ENCODE results near the gene CCDC57. TPM values are rescaled to one million over a fixed set of nuclear protein-coding genes. Genes with fewer than 3 reads are reported as not detected.

Gene CCDC57
- total and polyA plus RNA-seq, 9 of the 15 experiments (the other 6 are each of a cell fraction or from before 2014, with no cell fraction given), result 0.83 to 36.2 (median 13.6) TPM

DNA sequence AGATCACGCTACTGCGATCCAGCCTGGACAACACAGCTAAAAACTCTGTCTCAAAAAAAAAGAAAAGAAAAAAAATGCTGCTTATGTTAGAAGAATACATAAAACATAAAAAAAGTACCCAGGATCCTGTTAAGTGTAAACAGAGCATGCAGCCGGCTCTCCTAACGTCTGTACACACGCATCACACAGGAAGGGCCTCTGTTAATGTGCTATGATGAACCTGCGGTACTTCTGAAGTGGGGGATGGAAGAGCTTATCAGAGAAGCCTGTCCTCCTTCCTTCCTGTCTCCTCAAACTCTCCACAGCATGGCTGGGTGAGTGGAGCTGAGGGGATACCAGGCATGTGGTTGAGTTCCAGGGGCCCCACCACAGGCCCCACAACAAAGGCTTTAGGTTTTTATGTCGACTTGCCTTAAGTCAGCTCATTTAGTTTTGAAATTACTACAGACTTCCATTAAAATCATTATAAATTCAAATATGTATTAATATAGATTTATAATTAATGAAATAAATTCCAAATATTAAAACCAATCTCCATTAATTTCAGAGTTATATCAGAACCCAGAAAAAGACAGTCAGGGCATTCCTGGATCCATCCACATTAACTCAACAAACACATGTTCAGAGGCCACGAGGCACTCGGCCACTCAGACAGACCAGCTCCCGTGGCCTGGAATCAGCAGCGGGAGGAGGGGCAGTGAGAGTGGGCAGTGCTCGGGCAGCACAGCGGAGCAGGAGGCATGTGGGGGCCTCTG, 11.7 kb downstream of the CCDC57 start (continued):
- TF ChIP-seq, protein P1, sequence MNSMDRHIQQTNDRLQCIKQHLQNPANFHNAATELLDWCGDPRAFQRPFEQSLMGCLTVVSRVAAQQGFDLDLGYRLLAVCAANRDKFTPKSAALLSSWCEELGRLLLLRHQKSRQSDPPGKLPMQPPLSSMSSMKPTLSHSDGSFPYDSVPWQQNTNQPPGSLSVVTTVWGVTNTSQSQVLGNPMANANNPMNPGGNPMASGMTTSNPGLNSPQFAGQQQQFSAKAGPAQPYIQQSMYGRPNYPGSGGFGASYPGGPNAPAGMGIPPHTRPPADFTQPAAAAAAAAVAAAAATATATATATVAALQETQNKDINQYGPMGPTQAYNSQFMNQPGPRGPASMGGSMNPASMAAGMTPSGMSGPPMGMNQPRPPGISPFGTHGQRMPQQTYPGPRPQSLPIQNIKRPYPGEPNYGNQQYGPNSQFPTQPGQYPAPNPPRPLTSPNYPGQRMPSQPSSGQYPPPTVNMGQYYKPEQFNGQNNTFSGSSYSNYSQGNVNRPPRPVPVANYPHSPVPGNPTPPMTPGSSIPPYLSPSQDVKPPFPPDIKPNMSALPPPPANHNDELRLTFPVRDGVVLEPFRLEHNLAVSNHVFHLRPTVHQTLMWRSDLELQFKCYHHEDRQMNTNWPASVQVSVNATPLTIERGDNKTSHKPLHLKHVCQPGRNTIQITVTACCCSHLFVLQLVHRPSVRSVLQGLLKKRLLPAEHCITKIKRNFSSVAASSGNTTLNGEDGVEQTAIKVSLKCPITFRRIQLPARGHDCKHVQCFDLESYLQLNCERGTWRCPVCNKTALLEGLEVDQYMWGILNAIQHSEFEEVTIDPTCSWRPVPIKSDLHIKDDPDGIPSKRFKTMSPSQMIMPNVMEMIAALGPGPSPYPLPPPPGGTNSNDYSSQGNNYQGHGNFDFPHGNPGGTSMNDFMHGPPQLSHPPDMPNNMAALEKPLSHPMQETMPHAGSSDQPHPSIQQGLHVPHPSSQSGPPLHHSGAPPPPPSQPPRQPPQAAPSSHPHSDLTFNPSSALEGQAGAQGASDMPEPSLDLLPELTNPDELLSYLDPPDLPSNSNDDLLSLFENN (IDR thresholded peaks at IDR 0.05; ENCODE audit: low read depth in 2 of 2, low read length in 2 of 2), result no peak
- no peak for TF ChIP-seq IRF1 (CRISPR knock-in tag; IDR thresholded peaks at IDR 0.05; ENCODE audit: borderline replicate concordance)
- no peak for TF ChIP-seq ZNF384 (IDR thresholded peaks at IDR 0.05; ENCODE audit: low read depth, low read length)
- TF ChIP-seq, protein P2, sequence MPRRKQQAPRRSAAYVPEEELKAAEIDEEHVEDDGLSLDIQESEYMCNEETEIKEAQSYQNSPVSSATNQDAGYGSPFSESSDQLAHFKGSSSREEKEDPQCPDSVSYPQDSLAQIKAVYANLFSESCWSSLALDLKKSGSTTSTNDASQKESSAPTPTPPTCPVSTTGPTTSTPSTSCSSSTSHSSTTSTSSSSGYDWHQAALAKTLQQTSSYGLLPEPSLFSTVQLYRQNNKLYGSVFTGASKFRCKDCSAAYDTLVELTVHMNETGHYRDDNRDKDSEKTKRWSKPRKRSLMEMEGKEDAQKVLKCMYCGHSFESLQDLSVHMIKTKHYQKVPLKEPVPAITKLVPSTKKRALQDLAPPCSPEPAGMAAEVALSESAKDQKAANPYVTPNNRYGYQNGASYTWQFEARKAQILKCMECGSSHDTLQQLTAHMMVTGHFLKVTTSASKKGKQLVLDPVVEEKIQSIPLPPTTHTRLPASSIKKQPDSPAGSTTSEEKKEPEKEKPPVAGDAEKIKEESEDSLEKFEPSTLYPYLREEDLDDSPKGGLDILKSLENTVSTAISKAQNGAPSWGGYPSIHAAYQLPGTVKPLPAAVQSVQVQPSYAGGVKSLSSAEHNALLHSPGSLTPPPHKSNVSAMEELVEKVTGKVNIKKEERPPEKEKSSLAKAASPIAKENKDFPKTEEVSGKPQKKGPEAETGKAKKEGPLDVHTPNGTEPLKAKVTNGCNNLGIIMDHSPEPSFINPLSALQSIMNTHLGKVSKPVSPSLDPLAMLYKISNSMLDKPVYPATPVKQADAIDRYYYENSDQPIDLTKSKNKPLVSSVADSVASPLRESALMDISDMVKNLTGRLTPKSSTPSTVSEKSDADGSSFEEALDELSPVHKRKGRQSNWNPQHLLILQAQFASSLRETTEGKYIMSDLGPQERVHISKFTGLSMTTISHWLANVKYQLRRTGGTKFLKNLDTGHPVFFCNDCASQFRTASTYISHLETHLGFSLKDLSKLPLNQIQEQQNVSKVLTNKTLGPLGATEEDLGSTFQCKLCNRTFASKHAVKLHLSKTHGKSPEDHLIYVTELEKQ (CRISPR knock-in tag; IDR thresholded peaks at IDR 0.05), result no peak
- no peak for TF ChIP-seq SLC30A9 (CRISPR knock-in tag; IDR thresholded peaks at IDR 0.05)
- no peak for TF ChIP-seq RFX7 (CRISPR knock-in tag; IDR thresholded peaks at IDR 0.05)
- TF ChIP-seq ZNF224 (CRISPR knock-in tag; IDR thresholded peaks at IDR 0.05), result no peak
- no peak for TF ChIP-seq SRF (CRISPR knock-in tag; IDR thresholded peaks at IDR 0.05)
- peak; percentile 80 for TF ChIP-seq DPF2 (IDR thresholded peaks at IDR 0.05)
- TF ChIP-seq TFAM (CRISPR knock-in tag; conservative IDR thresholded peaks at IDR 0.05), result no peak
- peak; percentile 43 to 69; a peak in 1 of 4 replicates for TF ChIP-seq ARNT (IDR thresholded peaks at IDR 0.05)
- TF ChIP-seq, protein P3, sequence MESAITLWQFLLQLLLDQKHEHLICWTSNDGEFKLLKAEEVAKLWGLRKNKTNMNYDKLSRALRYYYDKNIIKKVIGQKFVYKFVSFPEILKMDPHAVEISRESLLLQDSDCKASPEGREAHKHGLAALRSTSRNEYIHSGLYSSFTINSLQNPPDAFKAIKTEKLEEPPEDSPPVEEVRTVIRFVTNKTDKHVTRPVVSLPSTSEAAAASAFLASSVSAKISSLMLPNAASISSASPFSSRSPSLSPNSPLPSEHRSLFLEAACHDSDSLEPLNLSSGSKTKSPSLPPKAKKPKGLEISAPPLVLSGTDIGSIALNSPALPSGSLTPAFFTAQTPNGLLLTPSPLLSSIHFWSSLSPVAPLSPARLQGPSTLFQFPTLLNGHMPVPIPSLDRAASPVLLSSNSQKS (CRISPR knock-in tag; IDR thresholded peaks at IDR 0.05), result no peak
- TF ChIP-seq ETS2 (tag; IDR thresholded peaks at IDR 0.05; ENCODE audit: borderline replicate concordance, poor library complexity, severe bottlenecking), result no peak
- no peak for TF ChIP-seq ZNF76 (CRISPR knock-in tag; IDR thresholded peaks at IDR 0.05; ENCODE audit: borderline replicate concordance)
- no peak for TF ChIP-seq PREB (CRISPR knock-in tag; IDR thresholded peaks at IDR 0.05)
- no peak for TF ChIP-seq CBX2 (IDR thresholded peaks at IDR 0.05; ENCODE audit: insufficient read depth, low read length, poor library complexity, severe bottlenecking)
- TF ChIP-seq EHMT2 (IDR thresholded peaks at IDR 0.05), result no peak
